NCI-H748 (cell line): ENCODE measurements around the gene KANK4.
"Not testable (repeated sequence)": the region's sequence is repeated elsewhere in the genome, so short reads cannot be mapped to it uniquely, and the experiment has no call there.

ENCODE experiments used
- DNase-seq: peaks from one replicate; lab custom pipeline; 2025; ENCODE audit not compliant: unreplicated experiment; lab: John Stamatoyannopoulos, UW

KANK4 gene

GRCh38 chr1:62276791-62277190 lies 42.4 kb downstream of the KANK4 start:
- no peak for DNase-seq

GRCh38 chr1:62274496-62275485 lies 44.4 kb downstream of the KANK4 start:
- DNase-seq, result no peak

- no peak for DNase-seq
Observed at GRCh38 chr1:62273953-62274352, 45.3 kb downstream of the KANK4 start.

GRCh38 chr1:62271948-62272728 lies 47.1 kb downstream of the KANK4 start:
- no peak for DNase-seq

GRCh38 chr1:62271134-62271533 lies 48.1 kb downstream of the KANK4 start:
- peak; percentile 11 for DNase-seq

GRCh38 chr1:62269851-62270495 lies 49.3 kb downstream of the KANK4 start:
- DNase-seq, result no peak

- no peak for DNase-seq
Observed at GRCh38 chr1:62269439-62269838, 49.8 kb downstream of the KANK4 start.

- no peak for DNase-seq
Observed at GRCh38 chr1:62268315-62268714, 50.9 kb downstream of the KANK4 start.

- no peak for DNase-seq
Observed at GRCh38 chr1:62265956-62266935, 53.0 kb downstream of the KANK4 start.

- no peak for DNase-seq
Observed at GRCh38 chr1:62263814-62264353, 55.4 kb downstream of the KANK4 start.

- DNase-seq, result no peak
Observed at GRCh38 chr1:62263006-62263813, 56.0 kb downstream of the KANK4 start.

GRCh38 chr1:62260688-62261087 lies 58.5 kb downstream of the KANK4 start:
- no peak for DNase-seq

GRCh38 chr1:62259551-62259950 lies 59.7 kb downstream of the KANK4 start:
- DNase-seq, result no peak

- DNase-seq, result no peak
Observed at GRCh38 chr1:62250126-62250726, 69.0 kb downstream of the KANK4 start.

- DNase-seq, result peak; percentile 96
Observed at GRCh38 chr1:62247391-62248168, 71.7 kb downstream of the KANK4 start.

- DNase-seq, result no peak
Observed at GRCh38 chr1:62245201-62245600, 74.0 kb downstream of the KANK4 start.

GRCh38 chr1:62244380-62244779 lies 74.9 kb downstream of the KANK4 start:
- DNase-seq, result not testable (repeated sequence)
